Esophagus squamous epithelium (tissue), 5 donors: ENCODE data around the gene CACNA2D3. TPM values are rescaled to one million over a fixed set of nuclear protein-coding genes. Genes with fewer than 3 reads are reported as not detected.

Experiments used
- DNase-seq: peaks from one replicate; lab custom pipeline; 2025; lab: John Stamatoyannopoulos, UW
- H3K27ac ChIP-seq, 4 donors: fragments of 200-600 bp; sonication (generic); one replicate each; pipeline ENCODE4 v1.5.1; 2016 to 2019; ENCODE audit warnings: mild to moderate bottlenecking in 1 of 4
- H3K27me3 ChIP-seq, 4 donors: fragments of 200-600 bp; sonication (generic); 1 replicate in 3 of 4; 2 replicates in 1 of 4; pipeline versions ENCODE4 v1.5.1 to v1.6.0; 2017 to 2021; ENCODE audit warnings: antibody characterized with exemption in 1 of 4
- H3K36me3 ChIP-seq, 3 donors: fragments of 200-600 bp; sonication (generic); one replicate each; pipeline ENCODE4 v1.5.1; 2016 to 2019
- H3K4me1 ChIP-seq, 3 donors: fragments of 200-600 bp; sonication (generic); one replicate each; pipeline ENCODE4 v1.5.1; 2017 to 2019
- H3K4me3 ChIP-seq, 4 donors: fragments of 200-600 bp; sonication (generic); 1 replicate in 3 of 4; 2 replicates in 1 of 4; pipeline ENCODE4 v1.5.1; 2016 to 2019; ENCODE audit warnings: mild to moderate bottlenecking in 2 of 4, moderate library complexity in 1 of 4
- H3K9me3 ChIP-seq, 3 donors: fragments of 200-600 bp; sonication (generic); one replicate each; pipeline ENCODE4 v1.5.1; 2016 to 2019
- CTCF ChIP-seq, 6 experiments: fragments of 450-650 bp in 4 of 6; fragments of 200-600 bp in 2 of 6; sonication (generic) in 2 of 6; IDR thresholded peaks; one replicate each; pipeline ENCODE4 v1.5.1; 2016 to 2019; ENCODE audit warnings: antibody characterized with exemption in 6 of 6, mild to moderate bottlenecking in 4 of 6, moderate library complexity in 4 of 6
- POLR2A ChIP-seq, 4 donors: fragments of 450-650 bp; IDR thresholded peaks; one replicate each; pipeline ENCODE4 v1.6.1; 2017; ENCODE audit warnings: antibody characterized with exemption in 4 of 4, mild to moderate bottlenecking in 4 of 4, moderate library complexity in 3 of 4
- WGBS, 2 donors: methylation state at CpG; one replicate each; pipeline ENCODE4 v1.1.5; 2018; 5-methylcytosine and 5-hydroxymethylcytosine counted together
- intact Hi-C: fragments of 100-400 bp; cut with DNase I; formaldehyde crosslinking; loops from one replicate; pipeline ENCODE4 v1.15.0; 2022
- total RNA-seq, 4 donors: library from RNA; depleted of rRNA; stranded (reverse); fragments of >200 nt; gene quantifications; one replicate each; pipeline ENCODE4 v1.1.0, GENCODE V29; 2016
- donor health status: DM: yes; HTN: yes; CAD: no.

The CACNA2D3 gene
- total RNA-seq, 4 donors from 2014 or later: 1.2 to 7.1 (median 5.1) TPM

GRCh38 chr3:54915976-54916375, 793.6 kb downstream of the CACNA2D3 start:
- Histone ChIP-seq H3K4me1 (no peaks in the 10 kb centered on the region), H3K36me3 (no peaks in the 10 kb centered on the region), H3K9me3 (peaks cover 0 to 11% (median 0%) of the 10 kb centered on the region in 3 donors), H3K27ac (no peak overlapping the region), H3K27me3 (no peaks in the 10 kb centered on the region), H3K4me3 (no peak overlapping the region)
- no peak for TF ChIP-seq CTCF (IDR thresholded peaks at IDR 0.05)
- no peak for TF ChIP-seq POLR2A (IDR thresholded peaks at IDR 0.05)
- 87 to 89% methylated on average over 8 of the region's 8 CpGs for whole genome bisulfite sequencing, 2 donors
- no peak for DNase-seq
- intact Hi-C loops: no loop called here

GRCh38 chr3:54916732-54917131, 794.4 kb downstream of the CACNA2D3 start:
- Histone ChIP-seq H3K27me3 (no peaks in the 10 kb centered on the region), H3K36me3 (no peaks in the 10 kb centered on the region), H3K4me3 (no peak overlapping the region), H3K9me3 (peaks cover 0 to 7% (median 0%) of the 10 kb centered on the region in 3 donors), H3K27ac (no peak overlapping the region), H3K4me1 (no peaks in the 10 kb centered on the region)
- TF ChIP-seq POLR2A (IDR thresholded peaks at IDR 0.05): no peak
- TF ChIP-seq CTCF (IDR thresholded peaks at IDR 0.05): no peak
- intact Hi-C loops: no loop called here
- no peak for DNase-seq

GRCh38 chr3:54917174-54917573, 794.8 kb downstream of the CACNA2D3 start:
- intact Hi-C loops: no loop called here
- DNase-seq: no peak
- no peak for TF ChIP-seq POLR2A (IDR thresholded peaks at IDR 0.05)
- no peak for TF ChIP-seq CTCF (IDR thresholded peaks at IDR 0.05)
- Histone ChIP-seq H3K27me3 (no peaks in the 10 kb centered on the region), H3K27ac (no peak overlapping the region), H3K4me3 (no peak overlapping the region), H3K9me3 (peaks cover 0 to 3% (median 0%) of the 10 kb centered on the region in 3 donors), H3K4me1 (no peaks in the 10 kb centered on the region), H3K36me3 (no peaks in the 10 kb centered on the region)
- WGBS, 2 donors: 84 to 85% methylated on average over 2 of the region's 2 CpGs

GRCh38 chr3:54917862-54918261, 795.5 kb downstream of the CACNA2D3 start:
- Histone ChIP-seq H3K9me3 (no peaks in the 10 kb centered on the region), H3K27me3 (no peaks in the 10 kb centered on the region), H3K4me1 (no peaks in the 10 kb centered on the region), H3K4me3 (no peak overlapping the region), H3K27ac (no peak overlapping the region), H3K36me3 (no peaks in the 10 kb centered on the region)
- intact Hi-C loops: no loop called here
- WGBS, 2 donors: 76 to 77% methylated on average over 4 of the region's 4 CpGs
- TF ChIP-seq POLR2A (IDR thresholded peaks at IDR 0.05): no peak
- no peak for TF ChIP-seq CTCF (IDR thresholded peaks at IDR 0.05)
- no peak for DNase-seq

- intact Hi-C loops: no loop called here
These were observed 796.2 kb downstream of the CACNA2D3 start for GRCh38 chr3:54918516-54918915.

More at GRCh38 chr3:54918516-54918915, 796.2 kb downstream of the CACNA2D3 start:
- Histone ChIP-seq H3K9me3 (no peaks in the 10 kb centered on the region), H3K36me3 (no peaks in the 10 kb centered on the region), H3K4me3 (no peak overlapping the region), H3K27me3 (no peaks in the 10 kb centered on the region), H3K4me1 (no peaks in the 10 kb centered on the region), H3K27ac (no peak overlapping the region)
- TF ChIP-seq POLR2A (IDR thresholded peaks at IDR 0.05) (no peak), CTCF (IDR thresholded peaks at IDR 0.05) (no peak)
- no peak for DNase-seq
- WGBS, 2 donors: 90 to 94% methylated on average over 1 to 12 of the region's 12 CpGs
